ENCODE measurements around the gene SPACA4. TPM values are rescaled to one million over a fixed set of nuclear protein-coding genes. Genes with fewer than 3 reads are reported as not detected.

The SPACA4 gene
- total and polyA plus RNA-seq, 9 of the 15 experiments (the other 6 are each of a cell fraction or from before 2014, with no cell fraction given) = not detected

GRCh38 chr19:48634424-48635262 lies 28.1 kb downstream of the SPACA4 start (continued):
- 0 out of 2 replicates have a peak, but pooled peaks have one; percentile 44 for TF ChIP-seq THRB (CRISPR knock-in tag; conservative IDR thresholded peaks at IDR 0.05)
- TF ChIP-seq CBX8 (IDR thresholded peaks at IDR 0.05; ENCODE audit: borderline replicate concordance, extremely low read depth, low read depth, low read length, poor library complexity, severe bottlenecking) = no peak
- TF ChIP-seq CEBPG (CRISPR knock-in tag; IDR thresholded peaks at IDR 0.05) = no peak
- no peak for TF ChIP-seq CEBPG (tag; conservative IDR thresholded peaks at IDR 0.05 in 1 of 2, IDR thresholded peaks at IDR 0.05 in 1 of 2)
- peak; percentile 88 for TF ChIP-seq TEAD2 (tag; IDR thresholded peaks at IDR 0.05)
- TF ChIP-seq SAFB (IDR thresholded peaks at IDR 0.05; ENCODE audit: borderline replicate concordance, low read depth, low read length) = no peak
- no peak for TF ChIP-seq HINFP (tag; conservative IDR thresholded peaks at IDR 0.05; ENCODE audit: low read depth)
- TF ChIP-seq ZNF431 (CRISPR knock-in tag; IDR thresholded peaks at IDR 0.05) = no peak
- TF ChIP-seq ATF6 (CRISPR knock-in tag; IDR thresholded peaks at IDR 0.05) = no peak
- no peak for TF ChIP-seq ZNF449 (CRISPR knock-in tag; IDR thresholded peaks at IDR 0.05)
- no peak for TF ChIP-seq JUNB (CRISPR knock-in tag; conservative IDR thresholded peaks at IDR 0.05)
- no peak for TF ChIP-seq PBX2 (CRISPR knock-in tag; IDR thresholded peaks at IDR 0.05; ENCODE audit: low read depth)
- no peak for TF ChIP-seq PBX2 (tag; conservative IDR thresholded peaks at IDR 0.05; ENCODE audit: low read depth)
- TF ChIP-seq NCOA6 (IDR thresholded peaks at IDR 0.05) = no peak
- TF ChIP-seq HBP1 (CRISPR knock-in tag; IDR thresholded peaks at IDR 0.05) = no peak
